Measurements from ENCODE around the gene ZNF827.
"Not testable (repeated sequence)": the region's sequence is repeated elsewhere in the genome, so short reads cannot be mapped to it uniquely, and the experiment has no call there.

Gene ZNF827

DNA sequence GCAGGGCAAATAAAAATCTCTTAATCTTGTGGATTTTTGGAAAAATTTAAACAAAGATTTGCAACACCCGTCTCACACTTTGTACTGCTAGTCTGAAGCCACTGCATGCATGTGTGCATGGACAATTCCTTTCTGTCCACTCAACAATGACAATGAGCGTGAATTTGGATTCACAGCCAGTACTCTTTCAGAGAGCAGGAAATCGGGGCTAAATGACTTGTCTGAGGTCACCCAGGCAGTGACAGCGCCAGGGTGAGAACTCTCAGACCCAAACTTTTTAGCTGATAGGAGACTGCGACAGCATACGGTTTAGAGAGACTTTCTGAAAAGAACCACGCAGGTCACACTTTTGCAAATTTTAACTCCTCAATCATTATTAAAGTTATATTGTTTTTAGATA is 90.9 kb downstream of the ZNF827 start:
- no peak overlapping the region for H3K4me3 Mint-ChIP-seq

DNA sequence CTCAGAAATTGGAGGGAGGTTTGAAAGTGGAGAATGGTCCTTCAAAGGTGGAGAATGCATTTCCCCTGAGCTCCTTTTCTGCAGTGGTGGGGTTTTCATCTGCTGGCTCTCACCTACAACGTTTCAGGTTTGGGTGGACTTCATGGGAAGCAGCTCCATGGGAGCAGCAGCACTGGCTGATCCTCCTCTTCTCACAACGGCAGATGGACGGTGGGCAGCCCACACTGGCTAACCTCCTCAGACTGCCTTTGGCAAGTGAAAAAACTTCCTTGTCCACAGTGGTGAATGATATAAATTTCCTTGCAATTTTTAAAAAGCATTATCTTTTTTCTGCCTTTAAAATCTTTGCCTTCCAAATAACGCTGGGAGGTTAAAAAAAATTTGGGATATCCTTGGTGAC is 93.5 kb downstream of the ZNF827 start:
- H3K36me3 Mint-ChIP-seq (ENCODE audit: low read depth): peaks cover 6% of the 10 kb centered on the region
- H3K4me1 Mint-ChIP-seq (ENCODE audit: low read depth): peaks cover 28% of the 10 kb centered on the region
- H3K27ac Mint-ChIP-seq: no peak overlapping the region
- H3K4me3 Mint-ChIP-seq: no peak overlapping the region
- no peaks in the 10 kb centered on the region for H3K27me3 Mint-ChIP-seq (ENCODE audit: low read depth)
- H3K9me3 Mint-ChIP-seq: no peaks in the 10 kb centered on the region

More for the DNA sequence above, 90.9 kb downstream of the ZNF827 start:
- H3K27ac Mint-ChIP-seq: no peak overlapping the region
- H3K36me3 Mint-ChIP-seq (ENCODE audit: low read depth): peaks cover 3% of the 10 kb centered on the region
- peaks cover 24% of the 10 kb centered on the region for H3K4me1 Mint-ChIP-seq (ENCODE audit: low read depth)
- no peaks in the 10 kb centered on the region for H3K27me3 Mint-ChIP-seq (ENCODE audit: low read depth)
- H3K9me3 Mint-ChIP-seq: no peaks in the 10 kb centered on the region

DNA sequence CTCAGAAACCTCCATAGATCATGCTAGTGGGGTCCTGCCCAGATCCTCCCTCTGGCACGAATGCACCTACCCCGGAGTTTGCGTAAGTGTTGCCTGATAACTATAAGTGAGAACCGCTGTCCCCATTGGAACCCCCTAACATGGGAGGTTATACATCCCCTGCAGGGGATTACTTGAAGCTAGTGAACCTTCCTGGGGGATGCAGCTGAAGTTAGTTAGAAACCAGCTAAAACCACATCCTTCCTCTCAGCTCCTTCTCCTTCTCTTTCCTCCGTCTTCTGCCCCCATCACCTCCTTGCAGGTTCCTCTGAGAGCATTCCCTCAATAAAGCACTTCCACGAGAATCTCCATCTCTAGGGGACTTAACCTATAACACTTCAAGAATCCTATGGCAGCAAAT is 95.0 kb downstream of the ZNF827 start:
- no peaks in the 10 kb centered on the region for H3K27me3 Mint-ChIP-seq (ENCODE audit: low read depth)
- H3K9me3 Mint-ChIP-seq: no peaks in the 10 kb centered on the region
- H3K4me3 Mint-ChIP-seq: peak overlapping the region; percentile 33
- H3K27ac Mint-ChIP-seq: peak overlapping the region; percentile 1
- peaks cover 27% of the 10 kb centered on the region for H3K4me1 Mint-ChIP-seq (ENCODE audit: low read depth)
- peaks cover 6% of the 10 kb centered on the region for H3K36me3 Mint-ChIP-seq (ENCODE audit: low read depth)

DNA sequence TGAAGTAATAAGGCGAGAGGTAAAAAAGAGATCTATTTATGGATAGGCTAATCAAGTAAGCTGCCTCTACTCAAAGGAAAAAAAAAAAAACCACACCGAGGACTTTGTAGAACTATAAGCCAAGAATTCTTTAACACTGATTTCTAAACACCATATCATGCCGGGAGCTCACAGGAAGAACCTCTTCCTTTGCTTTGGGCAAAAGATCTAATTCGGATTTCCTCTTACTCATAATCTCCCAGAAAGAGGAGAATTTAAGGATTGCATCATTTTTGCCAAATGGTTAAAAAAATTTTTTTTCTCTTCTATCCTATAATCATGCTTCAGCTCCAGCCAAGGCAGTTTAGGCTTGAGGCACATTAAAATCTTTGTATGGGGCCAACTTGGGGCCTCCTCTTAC is 95.5 kb downstream of the ZNF827 start:
- Mint-ChIP-seq H3K9me3 (no peaks in the 10 kb centered on the region), H3K27ac (no peak overlapping the region), H3K4me3 (no peak overlapping the region), H3K4me1 (ENCODE audit: low read depth) (peaks cover 27% of the 10 kb centered on the region), H3K36me3 (ENCODE audit: low read depth) (peaks cover 6% of the 10 kb centered on the region), H3K27me3 (ENCODE audit: low read depth) (no peaks in the 10 kb centered on the region)

- H3K4me3 Mint-ChIP-seq: no peak overlapping the region
- H3K27ac Mint-ChIP-seq: no peak overlapping the region
- H3K4me1 Mint-ChIP-seq (ENCODE audit: low read depth): peaks cover 27% of the 10 kb centered on the region
- peaks cover 6% of the 10 kb centered on the region for H3K36me3 Mint-ChIP-seq (ENCODE audit: low read depth)
- no peaks in the 10 kb centered on the region for H3K27me3 Mint-ChIP-seq (ENCODE audit: low read depth)
- no peaks in the 10 kb centered on the region for H3K9me3 Mint-ChIP-seq
Observed at GRCh38 chr4:145842224-145842887, 96.3 kb downstream of the ZNF827 start.

- no peak overlapping the region for H3K27ac Mint-ChIP-seq
- peaks cover 27% of the 10 kb centered on the region for H3K4me1 Mint-ChIP-seq (ENCODE audit: low read depth)
- peaks cover 6% of the 10 kb centered on the region for H3K36me3 Mint-ChIP-seq (ENCODE audit: low read depth)
- H3K27me3 Mint-ChIP-seq (ENCODE audit: low read depth): no peaks in the 10 kb centered on the region
- H3K4me3 Mint-ChIP-seq: no peak overlapping the region
- no peaks in the 10 kb centered on the region for H3K9me3 Mint-ChIP-seq
Observed at GRCh38 chr4:145840801-145841200, 97.8 kb downstream of the ZNF827 start.

GRCh38 chr4:145840162-145840768 is 98.4 kb downstream of the ZNF827 start:
- Mint-ChIP-seq H3K9me3 (no peaks in the 10 kb centered on the region), H3K27ac (no peak overlapping the region), H3K4me1 (ENCODE audit: low read depth) (peaks cover 27% of the 10 kb centered on the region), H3K27me3 (ENCODE audit: low read depth) (no peaks in the 10 kb centered on the region), H3K4me3 (no peak overlapping the region), H3K36me3 (ENCODE audit: low read depth) (peaks cover 6% of the 10 kb centered on the region)

DNA sequence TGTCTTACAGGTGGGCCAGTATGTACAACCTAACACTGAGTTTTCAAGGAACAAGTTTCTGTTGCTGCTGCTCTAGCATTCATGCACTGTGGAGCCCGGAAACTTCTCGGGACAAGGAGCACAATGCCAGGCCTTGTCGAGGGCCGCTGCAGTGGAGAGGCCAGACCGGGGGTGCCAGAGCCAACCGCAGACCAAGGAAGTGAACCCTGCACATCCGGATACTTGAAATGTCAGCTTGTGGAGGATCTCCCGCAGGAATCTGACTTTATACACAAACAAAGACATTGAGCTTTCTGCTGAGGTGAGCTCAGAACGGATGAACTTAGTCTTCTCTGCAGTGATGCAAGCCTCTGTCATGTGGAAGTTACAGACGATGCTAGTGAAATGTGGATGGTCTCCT is 99.5 kb downstream of the ZNF827 start:
- Mint-ChIP-seq H3K9me3 (no peaks in the 10 kb centered on the region), H3K36me3 (ENCODE audit: low read depth) (peaks cover 3% of the 10 kb centered on the region), H3K4me1 (ENCODE audit: low read depth) (peaks cover 23% of the 10 kb centered on the region), H3K4me3 (no peak overlapping the region), H3K27me3 (ENCODE audit: low read depth) (no peaks in the 10 kb centered on the region), H3K27ac (no peak overlapping the region)

GRCh38 chr4:145832384-145832783 is 106.2 kb downstream of the ZNF827 start:
- peaks cover 33% of the 10 kb centered on the region for H3K4me1 Mint-ChIP-seq (ENCODE audit: low read depth)

DNA sequence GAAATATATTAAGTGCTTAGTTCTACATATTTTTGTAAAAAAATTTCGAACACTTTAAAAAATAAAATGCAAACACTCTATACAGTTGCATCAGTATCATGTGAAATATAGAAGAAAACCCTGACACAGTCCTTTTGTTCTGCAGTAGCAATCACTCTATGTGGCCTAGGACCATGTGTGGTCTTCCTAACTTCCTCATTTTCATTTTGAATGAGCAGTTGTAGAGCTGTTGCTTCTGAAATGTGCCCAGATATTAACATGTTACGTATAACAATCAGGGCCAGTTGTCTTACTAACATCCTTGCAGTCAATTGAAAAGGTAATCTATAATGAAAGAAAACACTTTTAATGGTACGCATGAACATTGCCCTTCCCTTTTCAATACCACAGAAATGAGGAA is 107.9 kb downstream of the ZNF827 start:
- Mint-ChIP-seq H3K9me3 (no peaks in the 10 kb centered on the region), H3K4me3 (no peak overlapping the region), H3K27ac (no peak overlapping the region), H3K4me1 (ENCODE audit: low read depth) (peaks cover 34% of the 10 kb centered on the region), H3K36me3 (ENCODE audit: low read depth) (peaks cover 8% of the 10 kb centered on the region), H3K27me3 (ENCODE audit: low read depth) (no peaks in the 10 kb centered on the region)

More at GRCh38 chr4:145832384-145832783, 106.2 kb downstream of the ZNF827 start:
- not testable (repeated sequence) for H3K4me3 Mint-ChIP-seq; H3K27me3 Mint-ChIP-seq (ENCODE audit: low read depth); H3K36me3 Mint-ChIP-seq (ENCODE audit: low read depth); H3K9me3 Mint-ChIP-seq; H3K27ac Mint-ChIP-seq

DNA sequence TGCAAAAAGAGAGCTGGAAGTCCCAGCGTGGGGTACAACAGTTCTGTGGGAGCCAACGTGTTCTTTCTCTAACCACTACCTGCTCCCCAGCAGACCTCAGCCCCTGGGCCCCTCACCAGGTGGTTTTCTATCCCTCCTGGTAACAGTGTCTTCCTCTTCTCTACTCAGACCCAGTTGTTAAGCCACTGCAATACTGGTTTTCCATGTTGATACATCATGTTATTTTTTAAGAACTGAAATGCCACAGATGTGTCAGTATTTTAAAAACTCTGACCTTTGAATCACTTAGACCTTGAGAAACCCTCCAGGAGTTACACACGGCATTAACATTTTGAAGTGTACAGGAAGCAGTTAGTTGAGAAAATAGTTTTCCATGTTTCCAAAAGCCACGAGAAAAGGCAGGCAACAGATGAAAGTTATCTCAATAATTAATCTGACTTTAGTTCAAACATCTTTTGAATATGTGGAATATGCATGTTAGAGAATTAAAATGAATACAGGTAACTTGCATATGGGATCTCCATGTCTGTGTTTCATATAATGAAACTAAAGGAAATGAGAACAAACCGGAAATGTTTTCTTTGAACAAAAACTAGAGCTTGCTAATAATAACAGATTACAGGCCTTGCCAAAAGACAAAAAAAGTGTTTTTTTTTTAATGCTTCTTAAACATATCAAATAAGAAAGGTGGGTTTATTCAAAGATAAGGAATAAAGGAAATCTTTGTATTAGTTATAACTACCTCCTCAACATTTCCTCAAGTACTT is 108.8 kb downstream of the ZNF827 start:
- peak overlapping the region; percentile 64 for H3K4me3 Mint-ChIP-seq
- no peaks in the 10 kb centered on the region for H3K27me3 Mint-ChIP-seq (ENCODE audit: low read depth)
- H3K27ac Mint-ChIP-seq: peak overlapping the region; percentile 86
- peaks cover 34% of the 10 kb centered on the region for H3K4me1 Mint-ChIP-seq (ENCODE audit: low read depth)
- peaks cover 8% of the 10 kb centered on the region for H3K36me3 Mint-ChIP-seq (ENCODE audit: low read depth)
- no peaks in the 10 kb centered on the region for H3K9me3 Mint-ChIP-seq

DNA sequence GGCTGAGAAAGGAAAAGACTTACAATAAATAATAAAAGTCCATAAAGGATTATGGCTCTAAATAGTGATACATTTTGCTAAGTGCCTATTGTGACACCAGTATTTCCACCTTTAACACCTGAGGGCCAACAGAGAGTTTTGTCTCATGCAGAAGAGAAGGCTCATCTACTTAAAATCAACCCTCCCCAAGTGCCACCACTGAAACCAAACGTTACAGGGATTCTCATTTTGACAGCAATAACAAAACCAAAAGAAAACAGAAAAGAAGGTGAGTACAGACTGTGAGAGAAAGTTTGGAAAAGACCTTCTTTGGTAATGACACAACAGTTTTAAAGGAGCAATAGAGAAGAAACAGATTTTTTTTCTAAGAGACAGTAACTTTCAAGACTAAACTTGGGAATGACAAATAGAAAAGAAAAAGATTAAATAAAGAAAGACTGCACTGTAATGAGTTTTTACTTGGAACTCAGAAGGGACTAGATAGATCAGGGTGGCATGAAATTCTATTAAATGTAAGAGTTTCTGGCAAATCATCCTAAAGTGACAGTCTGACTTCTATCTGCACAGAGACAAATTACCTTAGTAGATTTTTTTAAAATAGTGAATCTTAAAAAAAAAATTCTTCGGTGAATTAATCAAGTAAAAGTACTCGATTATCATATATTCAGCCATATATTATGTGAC is 109.7 kb downstream of the ZNF827 start:
- no peaks in the 10 kb centered on the region for H3K27me3 Mint-ChIP-seq (ENCODE audit: low read depth)
- no peaks in the 10 kb centered on the region for H3K9me3 Mint-ChIP-seq
- peak overlapping the region; percentile 30 for H3K4me3 Mint-ChIP-seq
- H3K36me3 Mint-ChIP-seq (ENCODE audit: low read depth): peaks cover 8% of the 10 kb centered on the region
- peak overlapping the region; percentile 86 for H3K27ac Mint-ChIP-seq
- peaks cover 34% of the 10 kb centered on the region for H3K4me1 Mint-ChIP-seq (ENCODE audit: low read depth)

DNA sequence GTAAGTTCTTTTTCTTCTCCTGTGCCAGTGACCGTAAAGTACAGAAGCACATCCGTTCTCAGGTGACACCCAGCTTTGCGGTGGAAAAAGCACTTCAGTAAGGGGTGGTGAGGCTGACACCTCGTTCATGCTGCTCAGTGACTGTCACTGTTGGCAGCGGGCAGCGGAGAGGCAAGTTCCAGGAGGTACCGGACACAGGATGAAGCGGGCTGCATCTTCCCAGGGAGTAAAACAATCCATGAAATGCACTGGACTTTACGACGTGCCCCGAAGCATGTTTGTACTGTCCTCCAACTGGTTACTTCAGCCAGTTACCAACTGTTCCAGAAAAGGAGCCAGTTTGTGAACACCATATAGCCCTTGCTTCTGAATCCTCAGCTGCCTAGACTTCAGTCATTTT is 110.7 kb downstream of the ZNF827 start:
- Mint-ChIP-seq H3K36me3 (ENCODE audit: low read depth) (peaks cover 5% of the 10 kb centered on the region), H3K9me3 (no peaks in the 10 kb centered on the region), H3K27ac (no peak overlapping the region), H3K4me3 (no peak overlapping the region), H3K27me3 (ENCODE audit: low read depth) (no peaks in the 10 kb centered on the region), H3K4me1 (ENCODE audit: low read depth) (peaks cover 34% of the 10 kb centered on the region)

- Mint-ChIP-seq H3K27me3 (ENCODE audit: low read depth) (no peaks in the 10 kb centered on the region), H3K4me1 (ENCODE audit: low read depth) (peaks cover 27% of the 10 kb centered on the region), H3K4me3 (no peak overlapping the region), H3K36me3 (ENCODE audit: low read depth) (peaks cover 8% of the 10 kb centered on the region), H3K27ac (no peak overlapping the region), H3K9me3 (no peaks in the 10 kb centered on the region)
Observed at GRCh38 chr4:145825255-145825654, 113.4 kb downstream of the ZNF827 start.
